CD4-positive, alpha-beta T cell treated with Interleukin-6 at 100 ng/mL for 8 hours (primary cell): ENCODE measurements around the gene POMGNT2.
"Not testable (repeated sequence)": the region's sequence is repeated elsewhere in the genome, so short reads cannot be mapped to it uniquely, and the experiment has no call there.

Source experiments
- DNase-seq: peaks from one replicate; pipeline ENCODE4 v3.0.0-alpha.2; 2020; ENCODE audit warnings: mixed read lengths, low spot score

POMGNT2 gene

DNA sequence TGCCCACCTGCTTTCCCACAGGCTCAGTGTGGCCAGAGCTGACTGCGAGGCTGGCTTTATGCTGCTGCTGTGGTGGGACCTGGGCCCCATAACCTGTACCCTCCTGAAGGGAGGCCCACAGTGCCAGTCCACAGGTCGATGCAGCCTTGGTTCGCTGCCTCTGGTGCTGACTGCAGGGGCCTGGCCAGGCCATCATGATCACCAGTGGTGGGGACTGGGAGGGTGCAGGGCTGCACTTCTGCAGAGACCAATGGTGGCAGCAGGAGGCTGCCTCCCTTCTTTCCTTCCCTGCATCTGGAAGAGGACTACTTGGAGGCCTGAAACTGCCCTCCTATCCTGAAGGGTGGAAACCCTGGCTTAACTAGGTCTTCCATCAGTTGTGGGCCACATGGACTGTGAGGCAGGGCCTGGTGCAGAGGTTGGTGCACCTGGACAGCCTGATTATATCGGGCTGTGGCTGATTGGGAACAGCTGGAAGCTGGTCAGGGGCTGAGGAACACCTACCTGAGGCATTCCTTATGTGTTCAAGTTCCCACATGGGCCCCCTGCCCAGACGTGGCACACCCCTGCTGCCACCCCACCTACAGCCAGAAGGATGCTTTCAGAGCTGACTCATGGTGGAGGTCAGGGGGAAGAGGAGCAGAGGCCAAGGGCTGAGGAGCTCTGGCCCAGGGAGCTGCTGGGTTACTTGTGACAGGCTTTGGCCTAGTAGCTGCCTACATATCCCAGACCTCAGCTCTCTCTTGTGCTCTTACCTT lies 29.8 kb downstream of the POMGNT2 start:
- DNase-seq = no peak

DNA sequence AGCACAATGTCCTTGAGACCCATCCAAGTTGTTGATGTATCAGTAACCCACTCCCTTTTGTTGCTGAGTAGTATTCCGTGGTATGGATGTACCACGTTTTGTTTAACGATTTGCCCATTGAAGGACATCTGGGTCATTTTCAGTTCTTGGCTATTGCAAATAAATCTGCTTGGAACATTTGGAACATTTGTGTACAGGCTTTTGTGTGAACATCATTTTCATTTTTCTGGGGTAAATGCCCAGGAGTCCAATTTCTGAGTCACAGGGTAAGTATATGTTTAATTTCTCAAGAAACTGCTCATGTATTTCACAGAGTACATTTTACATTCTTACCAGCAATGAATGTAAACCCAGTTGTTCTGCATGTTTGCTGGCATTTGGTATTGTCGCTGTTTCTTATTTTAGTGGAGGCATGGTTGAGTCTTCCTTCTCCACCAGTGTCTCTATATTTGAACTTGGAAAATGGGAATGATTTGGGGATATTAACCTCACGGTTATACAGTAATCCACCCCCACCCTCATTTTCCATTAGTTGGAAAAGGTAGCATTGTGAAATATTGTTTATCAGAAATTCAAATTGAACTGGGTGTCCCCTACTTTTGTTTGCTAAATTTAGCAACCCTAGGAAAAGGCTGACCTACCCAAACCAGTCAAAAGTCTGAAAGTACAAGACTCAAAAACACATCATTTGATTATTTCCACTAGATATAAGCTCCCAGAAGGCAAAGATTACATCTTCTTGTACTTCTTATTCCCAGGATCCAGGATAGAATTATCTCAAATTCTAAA lies 30.8 kb downstream of the POMGNT2 start:
- no peak for DNase-seq

DNA sequence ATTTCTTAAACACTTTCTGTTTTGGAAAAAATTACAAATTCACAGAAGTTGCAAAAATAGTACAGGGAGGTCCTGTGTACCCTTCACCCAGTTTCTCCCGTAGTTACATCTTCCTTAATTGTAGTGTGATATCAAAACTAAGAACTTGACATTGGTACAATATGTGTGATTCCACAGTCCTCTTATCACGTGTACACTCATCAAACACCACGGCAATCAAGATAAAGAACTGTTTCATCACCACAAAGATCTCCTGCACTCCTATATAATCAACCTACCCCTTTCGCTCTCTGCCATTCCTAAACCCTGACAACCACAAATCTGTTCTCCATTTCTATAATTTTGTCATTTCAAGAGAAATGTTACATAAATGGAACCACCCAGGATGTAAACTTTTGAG lies 31.4 kb downstream of the POMGNT2 start:
- no peak for DNase-seq

DNA sequence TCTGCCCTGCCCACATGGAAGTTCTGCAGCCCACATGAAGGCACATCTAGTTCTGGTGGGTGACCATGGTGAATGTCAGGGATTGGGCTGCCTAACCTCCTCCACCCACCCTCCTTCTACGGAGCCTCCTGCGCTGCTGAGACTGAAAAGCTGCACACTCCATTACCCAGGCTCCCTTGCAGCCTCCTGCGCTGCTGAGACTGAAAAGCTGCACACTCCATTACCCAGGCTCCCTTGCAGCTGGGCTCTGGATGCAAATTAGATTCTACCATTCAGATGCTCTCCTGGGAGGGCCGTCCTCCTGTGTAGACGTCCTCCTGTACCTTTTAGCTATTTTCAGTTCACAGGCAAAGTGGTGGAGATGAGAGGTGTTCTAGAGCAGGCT lies 32.1 kb downstream of the POMGNT2 start:
- DNase-seq = no peak

DNA sequence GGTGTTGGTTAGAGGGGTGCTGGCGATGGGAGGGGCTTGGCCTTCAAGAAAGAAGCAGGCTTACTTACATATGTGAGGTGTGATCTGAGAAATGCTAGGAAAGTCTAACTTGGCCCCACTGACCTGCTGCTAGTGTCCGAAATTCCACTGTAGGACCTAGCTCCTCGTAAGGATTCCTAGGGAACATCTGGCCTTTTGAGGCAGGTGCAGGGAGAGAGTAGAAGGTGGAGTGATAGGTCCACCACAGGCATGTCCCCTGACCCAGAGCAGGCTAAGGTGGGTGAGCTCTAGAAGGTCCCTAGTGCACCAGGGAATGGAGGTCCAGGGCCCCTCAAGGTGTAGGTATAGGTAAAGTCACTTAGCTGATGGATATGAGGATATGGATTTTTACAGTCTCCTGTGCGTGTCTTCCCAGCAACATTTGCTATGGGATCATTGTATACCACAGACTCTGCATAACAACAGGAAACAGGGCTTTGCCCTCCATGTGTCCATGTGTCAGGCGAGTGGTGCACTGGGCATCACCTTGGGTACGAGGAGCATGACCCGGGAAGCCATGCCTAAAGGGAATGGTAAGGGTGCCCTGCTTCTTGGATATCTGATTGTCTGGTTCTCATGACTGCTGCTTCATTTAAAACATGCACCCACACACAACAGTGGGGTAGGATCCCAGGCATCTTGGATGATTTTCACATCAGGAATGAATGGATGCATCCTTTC lies 32.6 kb downstream of the POMGNT2 start:
- no peak for DNase-seq

DNA sequence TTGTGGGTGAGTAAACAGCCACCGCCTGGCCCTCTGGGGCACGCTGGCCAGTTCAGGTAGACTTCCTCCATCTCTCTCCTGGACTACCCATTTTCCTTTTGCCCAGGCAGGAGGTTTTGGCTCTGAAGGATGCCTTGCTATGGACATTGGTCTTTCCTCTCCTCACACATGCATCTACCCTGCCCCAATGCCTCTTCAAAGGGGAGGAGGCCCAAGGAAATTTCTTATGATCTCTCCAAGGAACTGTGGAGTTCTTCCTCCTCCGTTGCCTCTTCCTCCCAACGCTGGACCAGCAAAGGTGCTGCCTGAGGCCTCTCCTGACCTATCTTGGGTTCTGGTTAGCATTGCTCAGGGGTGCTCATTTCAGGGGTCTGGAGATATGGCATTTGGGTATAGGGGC lies 33.5 kb downstream of the POMGNT2 start:
- no peak for DNase-seq

DNA sequence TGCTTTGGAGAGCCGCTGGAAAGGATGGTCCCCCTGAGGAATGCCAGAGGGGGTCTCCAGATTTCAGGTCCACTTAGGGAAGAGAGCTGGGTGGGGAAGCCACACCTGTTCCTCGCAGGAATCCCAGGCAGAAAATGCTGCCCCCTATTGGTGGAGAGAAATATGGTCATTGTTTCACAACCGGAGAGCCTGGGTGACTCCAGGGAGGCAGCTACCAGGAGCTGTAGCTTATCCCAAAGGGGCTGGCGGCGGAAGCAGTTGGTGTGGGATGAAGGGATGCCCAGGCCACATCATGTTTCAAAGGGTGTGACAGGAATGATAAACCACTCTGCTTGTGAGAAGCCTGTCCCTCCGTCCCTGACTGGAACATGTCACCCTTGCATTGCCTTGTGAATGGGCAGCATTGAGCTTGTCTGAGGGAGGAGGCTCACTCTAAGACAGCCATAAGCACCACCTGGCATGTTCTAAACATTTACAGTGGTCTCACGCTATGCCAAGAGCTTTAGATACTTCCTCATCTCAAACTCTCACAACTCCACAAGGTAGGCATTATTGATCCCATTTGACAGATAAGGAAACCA lies 34.5 kb downstream of the POMGNT2 start:
- DNase-seq = peak; percentile 15

DNA sequence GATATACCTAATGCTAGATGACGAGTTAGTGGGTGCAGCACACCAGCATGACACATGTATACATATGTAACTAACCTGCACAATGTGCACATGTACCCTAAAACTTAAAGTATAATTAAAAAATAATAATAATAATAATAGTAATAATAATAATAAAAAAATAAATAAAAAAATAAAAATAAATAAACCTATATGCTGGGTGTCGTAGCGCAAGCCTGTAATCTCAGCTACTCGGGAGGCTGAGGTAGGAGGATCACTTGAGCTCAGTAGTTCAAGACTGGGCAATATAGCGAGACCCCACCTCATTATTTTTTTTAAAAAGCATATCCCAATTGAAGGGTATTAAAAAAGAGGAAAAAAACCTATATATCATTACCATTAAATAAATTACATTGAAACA lies 35.2 kb downstream of the POMGNT2 start:
- DNase-seq = not testable (repeated sequence)

DNA sequence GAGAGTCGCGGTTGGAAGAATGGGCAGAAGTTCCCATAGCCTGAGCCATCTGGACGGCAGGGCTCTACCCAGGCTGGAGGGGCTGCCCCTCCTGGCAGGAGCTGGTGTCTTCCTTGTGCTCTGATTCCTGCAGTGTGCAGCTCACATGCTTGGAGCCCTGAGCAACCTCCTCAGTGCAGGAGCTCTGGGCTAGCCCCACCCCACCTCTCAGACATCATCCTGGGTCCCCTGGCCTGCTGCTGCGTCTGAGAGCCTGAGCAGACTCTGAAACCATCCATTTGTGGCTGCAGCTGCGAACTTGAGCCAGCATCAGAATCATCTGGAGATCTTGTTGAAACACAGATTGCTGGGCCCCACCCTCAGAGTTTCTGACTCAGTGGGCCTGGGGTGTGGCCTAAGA lies 42.8 kb downstream of the POMGNT2 start:
- DNase-seq = no peak

DNA sequence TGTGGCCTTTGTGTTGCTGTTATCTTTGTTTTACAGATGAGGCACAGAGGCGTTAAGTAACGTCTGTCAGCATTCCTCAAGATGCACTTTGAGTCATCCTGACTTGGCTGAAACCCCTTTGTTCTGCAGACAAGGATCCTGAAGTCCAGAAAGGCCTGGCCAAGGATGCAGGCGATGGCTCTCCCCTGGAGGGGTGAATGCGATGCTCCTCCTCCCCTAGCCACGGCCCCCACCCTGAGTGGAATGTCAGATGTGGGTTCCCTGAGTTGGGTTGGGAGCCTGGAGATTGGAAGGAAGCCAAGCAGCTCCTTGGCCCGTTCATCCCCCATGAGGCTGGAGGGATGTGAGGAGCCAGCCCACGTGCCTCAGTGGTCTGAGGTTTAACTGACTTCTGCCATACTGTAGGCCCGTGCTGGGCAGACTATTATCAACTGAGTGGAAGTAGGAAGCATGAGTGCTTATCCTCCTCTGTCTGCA lies 43.3 kb downstream of the POMGNT2 start:
- DNase-seq = no peak

DNA sequence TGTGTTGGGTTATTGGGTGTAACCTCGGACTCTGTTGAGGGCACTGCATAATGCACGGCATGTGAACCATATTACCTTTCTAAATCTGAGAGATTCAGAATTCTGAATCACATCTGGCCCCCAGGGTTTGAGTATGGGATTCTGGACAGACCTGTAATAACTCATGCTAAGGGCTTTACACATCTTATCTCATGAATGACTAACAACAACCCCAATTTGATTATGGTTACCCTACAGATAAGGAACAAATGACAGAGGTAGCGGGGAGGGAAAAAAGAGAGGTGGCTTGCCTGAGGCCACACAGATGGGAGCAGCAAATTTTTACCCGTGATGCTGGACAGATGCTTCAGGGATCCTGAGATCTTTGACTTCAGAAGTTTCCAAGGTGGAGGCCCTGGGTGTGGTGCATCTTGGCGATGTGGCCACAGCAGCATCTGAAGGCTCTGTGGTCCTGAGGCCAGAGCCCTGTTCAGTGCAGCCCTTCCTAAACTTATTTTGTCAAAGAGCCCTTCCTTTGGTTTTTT lies 43.8 kb downstream of the POMGNT2 start:
- DNase-seq = no peak

DNA sequence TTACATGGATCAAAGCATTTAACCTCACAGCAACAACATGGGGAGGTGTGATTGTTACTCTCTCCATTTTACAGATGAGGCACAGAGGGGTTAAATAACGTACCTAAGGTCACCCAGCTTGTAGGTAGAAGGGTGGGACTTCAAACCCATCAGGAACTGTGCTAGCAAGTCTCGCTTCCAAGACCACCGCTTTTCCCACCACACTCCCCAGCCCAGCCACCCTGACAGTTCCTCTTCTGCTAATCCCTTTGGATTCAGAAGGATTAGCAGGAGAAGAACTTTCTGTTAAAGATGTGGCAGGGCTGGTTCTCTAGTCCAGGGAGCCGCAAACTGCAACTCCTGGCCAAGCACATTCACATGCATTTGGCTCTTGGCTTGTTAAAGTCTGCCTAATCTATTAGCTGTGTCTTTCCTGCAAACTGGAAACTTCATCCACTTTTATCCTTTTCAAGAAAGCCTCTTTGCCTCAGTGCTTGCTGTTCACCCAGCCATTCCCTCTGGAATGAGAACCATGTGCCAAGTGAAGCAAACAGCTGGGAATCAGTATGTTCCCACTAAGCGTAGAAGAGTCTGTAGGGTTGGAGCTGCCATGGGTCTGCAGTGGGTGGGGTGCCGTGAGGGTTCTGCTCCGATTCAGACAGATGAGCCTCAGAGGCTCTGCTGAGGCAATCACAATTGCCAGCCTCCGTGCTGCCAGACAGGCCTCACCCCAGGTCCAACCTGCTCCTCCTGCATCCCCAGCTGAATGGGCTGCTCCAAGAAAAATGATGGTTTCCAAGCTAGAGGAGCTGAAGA lies 44.6 kb downstream of the POMGNT2 start:
- no peak for DNase-seq

DNA sequence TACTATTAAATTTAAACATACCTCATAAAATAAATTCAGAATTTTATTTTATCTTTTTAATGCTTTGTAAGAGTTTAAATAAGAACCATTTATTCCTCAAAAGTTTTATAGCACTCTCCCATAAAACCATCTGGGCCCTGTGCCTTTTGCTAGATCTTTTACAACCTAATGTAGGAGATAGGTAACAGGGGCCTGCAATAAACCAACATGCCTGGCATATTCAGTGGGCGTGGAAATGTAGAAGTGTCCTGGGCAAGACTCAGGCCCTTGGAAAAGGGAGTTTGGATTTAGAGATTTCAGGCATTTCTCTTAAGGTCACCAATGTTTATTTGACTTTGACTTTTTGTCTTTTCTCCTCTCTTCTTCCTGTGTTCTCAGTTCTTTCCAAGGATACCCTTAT lies 46.4 kb downstream of the POMGNT2 start:
- no peak for DNase-seq

DNA sequence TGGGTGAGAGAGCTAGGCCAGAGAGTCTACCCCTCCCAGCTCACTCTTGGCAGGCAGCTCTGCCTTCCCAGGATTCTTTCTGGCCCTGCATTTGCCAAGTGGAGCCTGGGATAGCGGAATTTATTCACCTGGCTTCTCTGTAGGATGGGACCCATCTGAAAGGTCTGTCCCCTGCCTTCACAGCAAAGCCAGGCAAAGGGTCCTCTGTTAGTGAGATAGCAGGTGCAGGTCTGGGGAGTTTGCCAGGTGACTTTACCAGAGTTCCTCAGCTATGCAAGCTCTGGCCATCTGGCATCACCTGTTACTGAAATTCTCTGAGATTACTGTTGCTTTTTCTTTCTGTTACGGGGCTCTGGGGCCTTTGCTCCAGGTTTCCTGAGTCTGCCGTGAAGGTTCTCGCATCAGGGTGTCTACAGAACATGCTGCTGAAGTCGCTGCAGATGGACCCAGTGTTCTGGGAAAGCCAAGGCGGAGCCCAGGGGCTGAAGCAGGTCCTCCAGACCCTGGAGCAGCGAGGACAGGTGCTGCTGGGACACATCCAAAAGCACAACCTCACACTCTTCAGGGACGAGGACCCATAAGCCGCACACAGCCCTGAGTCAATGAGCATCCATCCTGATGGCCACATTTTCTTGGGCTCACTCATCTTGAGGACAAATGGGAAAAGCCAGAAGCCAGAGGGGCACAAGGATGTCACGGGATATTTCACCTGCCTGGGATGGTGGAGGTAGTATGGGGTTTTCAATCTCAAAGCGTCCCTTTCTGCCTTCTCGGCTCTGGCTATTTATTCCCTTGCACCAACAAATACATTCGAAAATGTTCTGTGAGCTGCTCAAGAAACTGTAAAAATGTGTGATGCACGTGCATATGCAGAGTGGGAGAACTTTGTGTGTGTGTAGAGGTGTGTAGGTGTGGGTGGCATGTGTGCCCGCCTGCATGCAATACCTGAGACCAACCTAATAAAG lies 49.8 kb downstream of the POMGNT2 start:
- no peak for DNase-seq

DNA sequence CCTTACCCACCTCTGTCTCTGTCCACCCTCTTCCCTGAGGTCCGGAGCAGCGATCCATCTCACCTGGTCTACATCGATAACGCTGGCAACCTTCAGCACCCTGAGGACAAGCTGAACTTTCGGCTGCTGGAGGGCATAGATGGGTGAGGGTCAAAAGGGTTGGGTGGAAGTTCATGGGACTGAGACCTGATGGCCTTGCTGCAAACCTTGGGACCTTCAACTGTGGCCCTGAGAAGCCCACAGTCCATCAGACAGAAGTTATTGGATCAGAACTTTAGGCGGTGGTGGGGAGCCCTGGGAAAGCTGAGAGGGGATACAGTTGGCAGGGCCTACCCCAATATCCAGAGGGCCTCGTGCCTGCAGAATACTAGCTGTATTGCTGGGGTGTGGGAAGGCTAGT lies 50.5 kb downstream of the POMGNT2 start:
- DNase-seq = no peak

DNA sequence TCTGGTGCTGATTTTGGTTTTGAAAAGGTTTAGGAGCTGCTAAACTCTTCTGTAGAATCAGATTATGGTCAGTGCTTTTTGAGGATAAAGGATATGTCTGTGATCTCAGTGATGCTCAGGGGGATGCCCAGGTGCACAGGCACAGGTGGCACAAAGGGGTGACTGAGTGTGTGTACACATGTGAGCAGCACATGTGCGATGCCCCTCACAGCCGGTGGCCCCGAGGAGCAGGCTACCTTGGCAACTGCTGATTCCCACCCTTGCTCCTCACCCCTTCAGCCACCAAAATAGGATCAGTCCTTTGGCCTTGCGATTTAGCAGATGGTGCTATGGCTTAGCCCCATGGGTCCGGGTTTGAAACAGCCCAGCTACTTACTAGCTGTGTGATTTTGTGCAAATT lies 51.1 kb downstream of the POMGNT2 start:
- DNase-seq = no peak

DNA sequence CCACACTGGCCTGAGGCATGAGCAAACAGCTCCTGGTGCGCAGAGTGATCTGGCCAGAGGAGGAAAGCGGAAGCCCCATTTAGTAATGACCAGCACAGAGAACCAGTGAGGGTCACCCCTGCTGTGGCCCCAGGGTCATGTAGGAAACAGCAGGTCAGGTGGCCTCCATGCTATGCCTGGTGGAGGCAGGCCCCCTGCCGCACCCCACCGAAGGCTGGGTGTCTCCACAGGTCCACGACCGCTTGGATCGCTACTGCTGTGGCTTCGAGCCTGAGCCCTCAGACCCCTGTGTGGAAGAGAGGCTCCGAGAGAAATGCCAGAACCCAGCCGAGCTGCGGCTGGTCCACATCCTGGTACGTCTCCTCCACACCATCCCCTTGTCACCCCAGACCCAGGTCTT lies 52.6 kb downstream of the POMGNT2 start:
- no peak for DNase-seq

DNA sequence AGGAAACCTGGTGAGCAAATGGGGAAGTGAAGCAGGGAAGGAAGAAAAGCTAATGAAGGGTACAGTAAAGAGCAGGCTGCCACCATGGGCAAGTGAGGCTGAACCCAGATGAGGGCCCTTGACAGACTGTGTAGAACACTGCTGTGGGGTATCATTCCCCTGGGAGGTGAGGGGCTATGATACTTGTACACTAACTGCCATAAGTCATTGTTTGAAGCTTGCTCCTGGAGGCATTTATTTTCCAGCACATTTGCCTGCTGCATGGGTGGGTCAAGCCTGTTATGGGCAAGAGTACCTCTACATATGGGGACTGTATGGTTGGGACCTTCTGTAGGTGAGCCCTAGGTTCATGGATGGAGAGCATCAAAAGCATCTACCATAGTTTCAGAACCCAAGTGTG lies 57.4 kb downstream of the POMGNT2 start:
- DNase-seq = no peak

DNA sequence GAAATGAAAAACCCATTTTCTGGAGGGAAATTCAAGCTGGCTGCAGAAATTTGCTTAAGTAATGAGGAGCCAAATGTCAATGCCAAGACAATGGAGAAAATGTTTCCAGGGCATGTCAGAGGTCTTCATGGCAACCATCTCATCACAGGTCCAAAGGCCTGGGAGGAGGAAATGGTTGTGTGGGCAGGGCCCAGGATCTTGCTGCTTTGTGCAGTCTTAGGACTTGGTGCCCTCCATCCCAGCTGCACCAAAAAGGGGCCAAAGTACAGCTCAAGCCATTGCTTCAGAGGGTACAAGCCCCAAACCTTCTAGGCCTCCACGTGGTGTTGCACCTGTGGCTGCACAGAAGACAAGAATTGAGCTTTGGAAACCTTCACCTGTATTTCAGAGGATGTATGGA lies 59.3 kb downstream of the POMGNT2 start:
- no peak for DNase-seq

DNA sequence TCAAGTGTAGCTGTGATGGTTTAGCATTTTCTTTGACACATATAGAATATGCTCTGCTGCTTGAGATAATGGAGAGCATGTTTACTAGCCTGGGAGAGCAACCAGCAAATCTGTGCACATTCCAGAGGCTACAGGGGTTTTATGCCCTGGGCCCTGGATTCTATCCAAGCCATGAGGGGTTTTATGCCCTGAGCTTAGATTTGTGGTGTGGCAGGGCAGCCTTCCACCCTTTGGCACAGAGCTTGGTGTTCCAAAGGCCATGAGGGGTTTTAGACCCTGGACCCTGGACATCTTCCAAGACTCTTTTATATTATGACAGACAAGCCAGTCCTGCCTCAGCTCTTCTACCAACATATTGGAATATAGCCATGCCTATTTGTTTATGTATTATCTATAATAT lies 60.8 kb downstream of the POMGNT2 start:
- not testable (repeated sequence) for DNase-seq
